Neural progenitor cell (in vitro differentiated cells): ENCODE results near the gene AMBRA1. TPM values are rescaled to one million over a fixed set of nuclear protein-coding genes. Genes with fewer than 3 reads are reported as not detected.

Source experiments
- DNase-seq: peaks from one replicate; pipeline ENCODE4 v3.0.0-alpha.2; 2016; ENCODE audit warnings: low spot score
- H2AFZ ChIP-seq: fragments of 200-600 bp; sonication (generic); replicated peaks from 2 replicates; pipeline ENCODE4 v1.6.1; 2016; ENCODE audit warnings: antibody characterized with exemption
- H3F3A ChIP-seq: fragments of 200-600 bp; sonication (generic); 2 replicates; pipeline ENCODE4 v1.6.1; 2016; ENCODE audit warnings: antibody characterized with exemption, low read depth
- H3K27ac ChIP-seq: fragments of 200-600 bp; sonication (generic); 2 replicates; pipeline ENCODE4 v1.5.1; 2016; ENCODE audit warnings: mild to moderate bottlenecking
- H3K27me3 ChIP-seq: fragments of 200-600 bp; sonication (generic); 2 replicates; pipeline ENCODE4 v1.6.1; 2016; ENCODE audit warnings: mild to moderate bottlenecking, moderate library complexity
- H3K36me3 ChIP-seq: fragments of 200-600 bp; sonication (generic); 2 replicates; pipeline ENCODE4 v1.5.1; 2016
- H3K4me1 ChIP-seq: fragments of 200-600 bp; sonication (generic); 2 replicates; pipeline ENCODE4 v1.6.1; 2016; ENCODE audit warnings: mixed run types
- H3K4me2 ChIP-seq: fragments of 200-600 bp; sonication (generic); 2 replicates; pipeline ENCODE4 v1.6.1; 2016
- H3K4me3 ChIP-seq: fragments of 200-600 bp; sonication (generic); 2 replicates; pipeline ENCODE4 v1.5.1; 2016
- H3K79me2 ChIP-seq: fragments of 200-600 bp; sonication (generic); 2 replicates; pipeline ENCODE4 v1.6.1; 2016; ENCODE audit warnings: low read depth
- H3K9ac ChIP-seq: fragments of 200-600 bp; sonication (generic); 2 replicates; pipeline ENCODE4 v1.6.1; 2016
- H3K9me3 ChIP-seq: fragments of 200-600 bp; sonication (generic); 2 replicates; pipeline ENCODE4 v1.5.1; 2016; ENCODE audit warnings: low read depth
- H4K20me1 ChIP-seq: fragments of 200-600 bp; sonication (generic); 2 replicates; pipeline ENCODE4 v1.6.1; 2016; ENCODE audit warnings: low read depth
- H3K27ac Mint-ChIP-seq: 3 replicates; pipeline ENCODE4 v1.8.0; 2021; ENCODE audit warnings: mixed read lengths
- H3K27me3 Mint-ChIP-seq: 2 replicates; pipeline ENCODE4 v1.8.0; 2022; ENCODE audit warnings: low read depth, mild to moderate bottlenecking, inconsistent platforms, moderate library complexity, mixed read lengths; ENCODE audit not compliant: insufficient read depth
- H3K36me3 Mint-ChIP-seq: 3 replicates; pipeline ENCODE4 v1.8.0; 2021; ENCODE audit warnings: mixed read lengths
- H3K4me1 Mint-ChIP-seq: 3 replicates; pipeline ENCODE4 v1.8.0; 2021; ENCODE audit warnings: mixed read lengths
- H3K4me3 Mint-ChIP-seq: 3 replicates; pipeline ENCODE4 v1.8.0; 2021; ENCODE audit warnings: mild to moderate bottlenecking, moderate library complexity, mixed read lengths
- H3K9me3 Mint-ChIP-seq: 3 replicates; pipeline ENCODE4 v1.8.0; 2020; ENCODE audit warnings: mixed read lengths
- EZH2 ChIP-seq: fragments of 200-600 bp; sonication (generic); IDR thresholded peaks from 2 replicates; pipeline ENCODE4 v1.6.1; 2017; ENCODE audit warnings: antibody characterized with exemption, mild to moderate bottlenecking, moderate library complexity
- EZH2phosphoT487 ChIP-seq: fragments of 200-600 bp; sonication (generic); IDR thresholded peaks from 2 replicates; pipeline ENCODE4 v1.6.1; 2017; ENCODE audit warnings: antibody characterized with exemption
- total RNA-seq: library from RNA; depleted of rRNA; stranded (reverse); fragments of >200 nt; gene quantifications from 2 replicates; pipeline ENCODE4 v1.2.3, GENCODE V29; 2015; ENCODE audit warnings: low replicate concordance
- TF ChIP-seq, protein P1 (sequence below): fragments of 200-600 bp; sonication (generic); IDR thresholded peaks from 2 replicates; pipeline ENCODE4 v1.5.1; 2017; ENCODE audit warnings: antibody characterized with exemption, mild to moderate bottlenecking

Gene AMBRA1
- total RNA-seq, 1 donor from 2014 or later, result 20.7 TPM

DNA sequence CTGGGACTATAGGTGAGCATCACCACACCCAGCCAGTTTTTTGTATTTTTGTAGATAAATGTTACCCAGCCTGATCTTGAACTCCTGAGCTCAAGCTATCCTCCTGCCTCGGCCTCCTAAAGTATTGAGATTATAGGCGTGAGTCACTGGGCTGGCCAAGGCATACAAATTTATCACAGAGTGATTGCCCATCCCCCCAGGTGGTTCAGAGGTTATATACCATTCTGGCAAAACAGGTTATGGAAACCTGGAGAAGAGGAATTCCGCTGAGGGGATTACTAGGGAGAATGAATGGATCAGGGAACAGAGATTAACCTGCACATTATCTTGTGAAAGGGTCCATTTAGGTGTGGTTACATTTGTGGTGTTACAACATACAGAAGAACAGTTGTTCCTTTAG is 31.6 kb upstream of the AMBRA1 start:
- Histone ChIP-seq H3K79me2 (peaks cover 64% of the 10 kb centered on the region), H3K4me3 (no peak overlapping the region)
- peaks cover 3% of the 10 kb centered on the region for H3K27me3 Mint-ChIP-seq

DNA sequence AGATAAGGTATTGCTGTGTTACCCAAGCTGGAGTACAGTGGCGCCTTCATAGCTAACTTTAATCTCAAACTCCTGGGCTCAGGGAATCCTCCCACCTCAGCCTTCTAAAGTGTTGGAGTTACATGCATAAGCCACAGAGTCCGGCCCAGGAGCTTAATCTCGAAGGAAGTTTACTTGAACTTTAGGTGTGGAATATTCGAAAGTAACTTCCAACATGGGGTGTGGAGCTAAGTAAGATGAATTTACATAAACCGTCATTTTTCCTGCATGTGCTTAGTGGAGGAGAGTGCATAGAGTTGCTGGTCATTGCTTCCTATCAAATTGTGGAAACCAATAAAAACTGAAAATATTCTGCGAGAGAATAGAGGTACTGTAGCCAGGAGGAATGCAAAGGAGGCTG is 25.0 kb upstream of the AMBRA1 start:
- H3K27me3 Mint-ChIP-seq, result peaks cover 5% of the 10 kb centered on the region
- Histone ChIP-seq H3K27ac (no peak overlapping the region), H3K4me3 (peak overlapping the region; percentile 92), H3K79me2 (peaks cover 65% of the 10 kb centered on the region), H3K27me3 (no peaks in the 10 kb centered on the region), H4K20me1 (no peaks in the 10 kb centered on the region), H3K4me1 (peaks cover 11% of the 10 kb centered on the region), H2AFZ (no peak overlapping the region), H3F3A (peaks cover 13% of the 10 kb centered on the region), H3K36me3 (no peaks in the 10 kb centered on the region), H3K9me3 (no peaks in the 10 kb centered on the region), H3K4me2 (peak overlapping the region; percentile 88), H3K9ac (no peak overlapping the region)
- no peak for DNase-seq
- peaks cover 4% of the 10 kb centered on the region for H3K36me3 Mint-ChIP-seq
- TF ChIP-seq, protein P1, sequence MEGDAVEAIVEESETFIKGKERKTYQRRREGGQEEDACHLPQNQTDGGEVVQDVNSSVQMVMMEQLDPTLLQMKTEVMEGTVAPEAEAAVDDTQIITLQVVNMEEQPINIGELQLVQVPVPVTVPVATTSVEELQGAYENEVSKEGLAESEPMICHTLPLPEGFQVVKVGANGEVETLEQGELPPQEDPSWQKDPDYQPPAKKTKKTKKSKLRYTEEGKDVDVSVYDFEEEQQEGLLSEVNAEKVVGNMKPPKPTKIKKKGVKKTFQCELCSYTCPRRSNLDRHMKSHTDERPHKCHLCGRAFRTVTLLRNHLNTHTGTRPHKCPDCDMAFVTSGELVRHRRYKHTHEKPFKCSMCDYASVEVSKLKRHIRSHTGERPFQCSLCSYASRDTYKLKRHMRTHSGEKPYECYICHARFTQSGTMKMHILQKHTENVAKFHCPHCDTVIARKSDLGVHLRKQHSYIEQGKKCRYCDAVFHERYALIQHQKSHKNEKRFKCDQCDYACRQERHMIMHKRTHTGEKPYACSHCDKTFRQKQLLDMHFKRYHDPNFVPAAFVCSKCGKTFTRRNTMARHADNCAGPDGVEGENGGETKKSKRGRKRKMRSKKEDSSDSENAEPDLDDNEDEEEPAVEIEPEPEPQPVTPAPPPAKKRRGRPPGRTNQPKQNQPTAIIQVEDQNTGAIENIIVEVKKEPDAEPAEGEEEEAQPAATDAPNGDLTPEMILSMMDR, result no peak
- TF ChIP-seq EZH2, result no peak
- TF ChIP-seq EZH2phosphoT487, result no peak
- H3K4me3 Mint-ChIP-seq, result peak overlapping the region; percentile 74
- peaks cover 26% of the 10 kb centered on the region for H3K4me1 Mint-ChIP-seq
- H3K9me3 Mint-ChIP-seq, result no peaks in the 10 kb centered on the region
- no peak overlapping the region for H3K27ac Mint-ChIP-seq

More for the DNA sequence above, 31.6 kb upstream of the AMBRA1 start:
- Histone ChIP-seq H3F3A (no peaks in the 10 kb centered on the region), H3K36me3 (no peaks in the 10 kb centered on the region), H3K27ac (no peak overlapping the region), H3K4me2 (no peak overlapping the region), H3K9ac (no peak overlapping the region), H3K27me3 (no peaks in the 10 kb centered on the region), H3K4me1 (no peaks in the 10 kb centered on the region), H3K9me3 (no peaks in the 10 kb centered on the region), H2AFZ (no peak overlapping the region), H4K20me1 (peaks cover 14% of the 10 kb centered on the region)
- no peak for DNase-seq
- Mint-ChIP-seq H3K27ac (no peak overlapping the region), H3K36me3 (peaks cover 10% of the 10 kb centered on the region), H3K4me3 (no peak overlapping the region), H3K4me1 (no peaks in the 10 kb centered on the region), H3K9me3 (no peaks in the 10 kb centered on the region)
- no peak for TF ChIP-seq EZH2phosphoT487
- TF ChIP-seq EZH2, result no peak
- TF ChIP-seq, protein P1, result no peak

DNA sequence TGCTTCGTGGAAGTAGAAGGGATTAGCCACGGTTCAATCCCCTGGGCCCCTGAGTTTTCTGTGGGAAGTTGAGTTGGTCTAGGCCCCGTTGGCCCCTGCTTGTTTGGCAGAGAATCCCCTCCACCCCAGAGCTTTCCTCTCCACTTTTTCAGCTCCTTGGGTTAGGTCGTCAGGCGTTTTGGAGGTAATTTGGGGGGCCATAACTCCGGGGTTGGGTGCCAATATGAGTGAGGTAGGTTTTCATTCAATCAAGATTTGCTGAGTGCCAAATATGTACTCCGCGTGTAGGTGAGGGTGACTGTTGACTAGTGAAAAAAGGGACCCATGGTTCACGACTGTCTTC is 24.1 kb upstream of the AMBRA1 start:
- Mint-ChIP-seq H3K9me3 (no peaks in the 10 kb centered on the region), H3K4me3 (peak overlapping the region; percentile 98), H3K4me1 (peaks cover 26% of the 10 kb centered on the region), H3K36me3 (peaks cover 4% of the 10 kb centered on the region), H3K27me3 (peaks cover 5% of the 10 kb centered on the region), H3K27ac (peak overlapping the region; percentile 95)
- Histone ChIP-seq H3K79me2 (peaks cover 57% of the 10 kb centered on the region), H3K4me3 (peak overlapping the region; percentile 92), H3F3A (peaks cover 13% of the 10 kb centered on the region), H3K4me2 (peak overlapping the region; percentile 88), H2AFZ (peak overlapping the region; percentile 94), H3K27me3 (no peaks in the 10 kb centered on the region), H3K9me3 (no peaks in the 10 kb centered on the region), H3K27ac (peak overlapping the region; percentile 98), H3K36me3 (no peaks in the 10 kb centered on the region), H3K4me1 (peaks cover 11% of the 10 kb centered on the region), H4K20me1 (no peaks in the 10 kb centered on the region), H3K9ac (peak overlapping the region; percentile 99)
- DNase-seq, result no peak
- TF ChIP-seq, protein P1, result no peak
- TF ChIP-seq EZH2phosphoT487, result no peak
